Loucy (cell line): ENCODE results near the gene VIL1.

Experiments
- CTCF ChIP-seq: fragments of 200-600 bp; sonication (generic); conservative IDR thresholded peaks from 2 replicates; pipeline ENCODE4 v1.5.1; 2014; ENCODE audit warnings: mild to moderate bottlenecking, antibody characterized with exemption, low read length
- EZH2phosphoT487 ChIP-seq: fragments of 200-600 bp; IDR thresholded peaks from 2 replicates; pipeline ENCODE4 v1.6.1; 2018; ENCODE audit warnings: antibody characterized with exemption, mild to moderate bottlenecking, moderate library complexity, borderline replicate concordance

- no peak for TF ChIP-seq CTCF
- TF ChIP-seq EZH2phosphoT487 = no peak
Observed at GRCh38 chr2:218407717-218408116, 11.2 kb upstream of the VIL1 start.
